Activated T-helper 2 cell treated with anti-CD3 and anti-CD28 coated beads, Interferon-gamma antibody, Interleukin-2, Interleukin-4, amounts not matched to agents 10 μg/mL and 5 μg/mL and 100 μg/mL, durations not matched to agents 14 hours and 24 hours and 36 hours (primary cell): ENCODE measurements around the gene GFM1. TPM values are rescaled to one million over a fixed set of nuclear protein-coding genes. Genes with fewer than 3 reads are reported as not detected.
A peak's percentile ranks its signal among the peaks of the same experiment; 100 is the strongest.
"Not testable (repeated sequence)": the region's sequence is repeated elsewhere in the genome, so short reads cannot be mapped to it uniquely, and the experiment has no call there.

Source experiments
- DNase-seq: peaks from one replicate; pipeline ENCODE4 v3.0.0; 2021; ENCODE audit warnings: low spot score
- H3K27ac Mint-ChIP-seq: one replicate; pipeline ENCODE4 v1.8.0; 2021; ENCODE audit warnings: mixed read lengths
- H3K27me3 Mint-ChIP-seq: one replicate; pipeline ENCODE4 v1.8.0; 2021; ENCODE audit warnings: low read depth, mixed read lengths
- H3K36me3 Mint-ChIP-seq: one replicate; pipeline ENCODE4 v1.8.0; 2021; ENCODE audit warnings: low read depth, mixed read lengths
- H3K4me1 Mint-ChIP-seq: one replicate; pipeline ENCODE4 v1.8.0; 2021; ENCODE audit warnings: low read depth, mixed read lengths
- H3K4me3 Mint-ChIP-seq: one replicate; pipeline ENCODE4 v1.8.0; 2021; ENCODE audit warnings: low read depth, mild to moderate bottlenecking, moderate library complexity, mixed read lengths
- H3K9me3 Mint-ChIP-seq: one replicate; pipeline ENCODE4 v1.8.0; 2021; ENCODE audit warnings: mixed read lengths
- intact Hi-C: fragments of 100-400 bp; cut with micrococcal nuclease; formaldehyde crosslinking; loops from one replicate; pipeline ENCODE4 v1.15.1; 2023
- total RNA-seq: library from RNA; stranded (reverse); gene quantifications from 2 replicates; pipeline ENCODE4 v1.2.3, GENCODE V29; 2022

The GFM1 gene
- total RNA-seq, 1 donor from 2014 or later: 60.9 TPM

- Mint-ChIP-seq H3K4me3 (no peak overlapping the region), H3K4me1 (peaks cover 6% of the 10 kb centered on the region), H3K27ac (peak overlapping the region; percentile 17), H3K9me3 (no peaks in the 10 kb centered on the region), H3K36me3 (peaks cover 17% of the 10 kb centered on the region), H3K27me3 (no peaks in the 10 kb centered on the region)
- intact Hi-C loops: no loop called here
- no peak for DNase-seq
These were observed 39.1 kb downstream of the GFM1 start for GRCh38 chr3:158683230-158683962.

- no peak for DNase-seq
- no peak overlapping the region for H3K27ac Mint-ChIP-seq
- H3K4me1 Mint-ChIP-seq: peaks cover 4% of the 10 kb centered on the region
- peaks cover 13% of the 10 kb centered on the region for H3K36me3 Mint-ChIP-seq
- no peaks in the 10 kb centered on the region for H3K27me3 Mint-ChIP-seq
- H3K9me3 Mint-ChIP-seq: no peaks in the 10 kb centered on the region
- intact Hi-C loops: no loop called here
- H3K4me3 Mint-ChIP-seq: no peak overlapping the region
These were observed 40.8 kb downstream of the GFM1 start for GRCh38 chr3:158685159-158685558.

- DNase-seq, intact Hi-C loops, H3K4me3 Mint-ChIP-seq, H3K4me1 Mint-ChIP-seq, H3K9me3 Mint-ChIP-seq, H3K27me3 Mint-ChIP-seq, H3K27ac Mint-ChIP-seq: not testable (repeated sequence)
- H3K36me3 Mint-ChIP-seq: peaks cover 39% of the 10 kb centered on the region
These were observed 49.6 kb downstream of the GFM1 start for GRCh38 chr3:158693866-158694456.

GRCh38 chr3:158696618-158697017 is 52.3 kb downstream of the GFM1 start:
- intact Hi-C loops: no loop called here
- H3K27me3 Mint-ChIP-seq: no peaks in the 10 kb centered on the region

GRCh38 chr3:158700559-158700958 is 56.2 kb downstream of the GFM1 start:
- H3K4me1 Mint-ChIP-seq: peaks cover 11% of the 10 kb centered on the region

More at GRCh38 chr3:158696618-158697017, 52.3 kb downstream of the GFM1 start:
- no peaks in the 10 kb centered on the region for H3K9me3 Mint-ChIP-seq
- no peaks in the 10 kb centered on the region for H3K4me1 Mint-ChIP-seq
- DNase-seq: no peak
- H3K36me3 Mint-ChIP-seq: peaks cover 28% of the 10 kb centered on the region
- H3K4me3 Mint-ChIP-seq: no peak overlapping the region
- no peak overlapping the region for H3K27ac Mint-ChIP-seq

GRCh38 chr3:158701420-158702065 is 57.2 kb downstream of the GFM1 start:
- intact Hi-C loops: no loop called here
- H3K4me1 Mint-ChIP-seq: peaks cover 11% of the 10 kb centered on the region

More at GRCh38 chr3:158700559-158700958, 56.2 kb downstream of the GFM1 start:
- intact Hi-C loops: no loop called here
- no peak overlapping the region for H3K27ac Mint-ChIP-seq
- H3K4me3 Mint-ChIP-seq: no peak overlapping the region
- no peaks in the 10 kb centered on the region for H3K27me3 Mint-ChIP-seq
- H3K36me3 Mint-ChIP-seq: peaks cover 10% of the 10 kb centered on the region
- no peaks in the 10 kb centered on the region for H3K9me3 Mint-ChIP-seq
- no peak for DNase-seq

GRCh38 chr3:158702815-158703481 is 58.6 kb downstream of the GFM1 start:
- no peak overlapping the region for H3K4me3 Mint-ChIP-seq
- no peaks in the 10 kb centered on the region for H3K9me3 Mint-ChIP-seq
- no peak overlapping the region for H3K27ac Mint-ChIP-seq
- H3K4me1 Mint-ChIP-seq: peaks cover 11% of the 10 kb centered on the region
- H3K27me3 Mint-ChIP-seq: no peaks in the 10 kb centered on the region
- DNase-seq: no peak
- intact Hi-C loops: no loop called here
- H3K36me3 Mint-ChIP-seq: peaks cover 16% of the 10 kb centered on the region

More at GRCh38 chr3:158701420-158702065, 57.2 kb downstream of the GFM1 start:
- Mint-ChIP-seq H3K27me3 (no peaks in the 10 kb centered on the region), H3K4me3 (no peak overlapping the region), H3K27ac (no peak overlapping the region), H3K9me3 (no peaks in the 10 kb centered on the region), H3K36me3 (peaks cover 10% of the 10 kb centered on the region)
- no peak for DNase-seq

GRCh38 chr3:158703566-158703965 is 59.2 kb downstream of the GFM1 start:
- peaks cover 21% of the 10 kb centered on the region for H3K36me3 Mint-ChIP-seq

GRCh38 chr3:158709666-158710083 is 65.3 kb downstream of the GFM1 start:
- Mint-ChIP-seq H3K4me1 (peaks cover 25% of the 10 kb centered on the region), H3K27me3 (no peaks in the 10 kb centered on the region), H3K27ac (no peak overlapping the region), H3K9me3 (no peaks in the 10 kb centered on the region), H3K4me3 (no peak overlapping the region), H3K36me3 (peaks cover 48% of the 10 kb centered on the region)
- intact Hi-C loops: no loop called here
- DNase-seq: no peak

More at GRCh38 chr3:158703566-158703965, 59.2 kb downstream of the GFM1 start:
- intact Hi-C loops: no loop called here
- H3K27ac Mint-ChIP-seq: no peak overlapping the region
- H3K27me3 Mint-ChIP-seq: no peaks in the 10 kb centered on the region
- no peak overlapping the region for H3K4me3 Mint-ChIP-seq
- DNase-seq: no peak
- peaks cover 11% of the 10 kb centered on the region for H3K4me1 Mint-ChIP-seq
- H3K9me3 Mint-ChIP-seq: no peaks in the 10 kb centered on the region

- Mint-ChIP-seq H3K9me3 (no peaks in the 10 kb centered on the region), H3K4me3 (no peak overlapping the region), H3K27ac (no peak overlapping the region), H3K4me1 (peaks cover 25% of the 10 kb centered on the region), H3K27me3 (no peaks in the 10 kb centered on the region), H3K36me3 (peaks cover 48% of the 10 kb centered on the region)
- intact Hi-C loops: no loop called here
- no peak for DNase-seq
These were observed 66.3 kb downstream of the GFM1 start for GRCh38 chr3:158710601-158711000.

GRCh38 chr3:158711886-158712285 is 67.6 kb downstream of the GFM1 start:
- Mint-ChIP-seq H3K36me3 (peaks cover 48% of the 10 kb centered on the region), H3K4me3 (no peak overlapping the region), H3K27me3 (no peaks in the 10 kb centered on the region), H3K9me3 (no peaks in the 10 kb centered on the region), H3K4me1 (peaks cover 31% of the 10 kb centered on the region), H3K27ac (peak overlapping the region; percentile 21)
- intact Hi-C loops: no loop called here
- DNase-seq: no peak

GRCh38 chr3:158712443-158712842 is 68.1 kb downstream of the GFM1 start:
- DNase-seq: no peak
- Mint-ChIP-seq H3K4me1 (peaks cover 35% of the 10 kb centered on the region), H3K9me3 (no peaks in the 10 kb centered on the region), H3K27me3 (no peaks in the 10 kb centered on the region), H3K36me3 (peaks cover 48% of the 10 kb centered on the region), H3K27ac (peak overlapping the region; percentile 77), H3K4me3 (no peak overlapping the region)
- intact Hi-C loops: no loop called here
